CD8-positive, alpha-beta memory T cell (primary cell): ENCODE data around the gene HOXD12. TPM values are rescaled to one million over a fixed set of nuclear protein-coding genes. Genes with fewer than 3 reads are reported as not detected.
A peak's percentile ranks its signal among the peaks of the same experiment; 100 is the strongest.

Source experiments
- CTCF ChIA-PET: fragments of 350-600 bp; sonication (Branson Sonifier 250); formaldehyde crosslinking; loops from one replicate; lab custom pipeline; 2021; ENCODE audit warnings: antibody characterized with exemption; lab: Charles Lee
- POLR2A ChIA-PET: fragments of 350-600 bp; sonication (Branson Sonifier 250); formaldehyde crosslinking; loops from one replicate; lab custom pipeline; 2021; ENCODE audit warnings: antibody characterized with exemption; lab: Charles Lee
- DNase-seq, 5 donors: peaks; one replicate each; pipeline versions ENCODE4 v3.0.0 to v3.0.0-alpha.2; 2020 to 2022; ENCODE audit warnings: mixed read lengths in 1 of 5
- H3K27ac ChIP-seq: one replicate; pipeline ENCODE4 v1.7.0; 2013; ENCODE audit warnings: low read depth, mild to moderate bottlenecking, low read length, moderate library complexity
- H3K27me3 ChIP-seq: 2 replicates; pipeline ENCODE4 v1.7.0; 2013; ENCODE audit warnings: low read length, mild to moderate bottlenecking; ENCODE audit not compliant: insufficient read depth, poor library complexity, severe bottlenecking
- H3K36me3 ChIP-seq: 2 replicates; pipeline ENCODE4 v1.7.0; 2013; ENCODE audit warnings: mild to moderate bottlenecking, low read length, moderate library complexity; ENCODE audit not compliant: insufficient read depth
- H3K4me1 ChIP-seq: 2 replicates; pipeline ENCODE4 v1.7.0; 2013; ENCODE audit warnings: mild to moderate bottlenecking, low read length, moderate library complexity; ENCODE audit not compliant: insufficient read depth
- H3K4me3 ChIP-seq: 2 replicates; pipeline ENCODE4 v1.7.0; 2013; ENCODE audit warnings: mild to moderate bottlenecking, low read length
- H3K9me3 ChIP-seq: 2 replicates; pipeline ENCODE4 v1.7.0; 2013; ENCODE audit warnings: mild to moderate bottlenecking, low read length
- H3K27ac Mint-ChIP-seq, 8 donors: one replicate each; pipeline ENCODE4 v1.8.0; 2020 to 2021; ENCODE audit warnings: mixed read lengths in 8 of 8, mild to moderate bottlenecking in 6 of 8, inconsistent platforms in 3 of 8, moderate library complexity in 3 of 8
- H3K27me3 Mint-ChIP-seq, 2 donors: one replicate each; pipeline ENCODE4 v1.8.0; 2020 to 2021; ENCODE audit warnings: mixed read lengths in 2 of 2, mild to moderate bottlenecking in 1 of 2, moderate library complexity in 1 of 2
- H3K36me3 Mint-ChIP-seq, 3 donors: one replicate each; pipeline ENCODE4 v1.8.0; 2020 to 2021; ENCODE audit warnings: mixed read lengths in 3 of 3, inconsistent platforms in 1 of 3, mild to moderate bottlenecking in 1 of 3
- H3K4me1 Mint-ChIP-seq, 3 donors: one replicate each; pipeline ENCODE4 v1.8.0; 2020 to 2021; ENCODE audit warnings: mixed read lengths in 3 of 3, inconsistent platforms in 1 of 3, mild to moderate bottlenecking in 1 of 3
- H3K4me3 Mint-ChIP-seq, 7 donors: one replicate each; pipeline ENCODE4 v1.8.0; 2020 to 2021; ENCODE audit warnings: mixed read lengths in 7 of 7, mild to moderate bottlenecking in 6 of 7, moderate library complexity in 4 of 7, inconsistent platforms in 2 of 7
- H3K9me3 Mint-ChIP-seq, 5 donors: one replicate each; pipeline ENCODE4 v1.8.0; 2020 to 2022; ENCODE audit warnings: mixed read lengths in 5 of 5, mild to moderate bottlenecking in 3 of 5, moderate library complexity in 2 of 5, inconsistent platforms in 1 of 5
- polyA plus RNA-seq: library from polyadenylated mRNA; unstranded; fragments of 300-500 nt; fragmentation: Illumina TruSeq; gene quantifications from one replicate; pipeline ENCODE4 v1.2.3, GENCODE V29; 2021
- total RNA-seq, 2 experiments: library from RNA; stranded (reverse); gene quantifications; one replicate each; pipeline ENCODE4 v1.2.3, GENCODE V29; 2021

Gene HOXD12
- total and polyA plus RNA-seq, 3 experiments from 2014 or later: not detected

DNA sequence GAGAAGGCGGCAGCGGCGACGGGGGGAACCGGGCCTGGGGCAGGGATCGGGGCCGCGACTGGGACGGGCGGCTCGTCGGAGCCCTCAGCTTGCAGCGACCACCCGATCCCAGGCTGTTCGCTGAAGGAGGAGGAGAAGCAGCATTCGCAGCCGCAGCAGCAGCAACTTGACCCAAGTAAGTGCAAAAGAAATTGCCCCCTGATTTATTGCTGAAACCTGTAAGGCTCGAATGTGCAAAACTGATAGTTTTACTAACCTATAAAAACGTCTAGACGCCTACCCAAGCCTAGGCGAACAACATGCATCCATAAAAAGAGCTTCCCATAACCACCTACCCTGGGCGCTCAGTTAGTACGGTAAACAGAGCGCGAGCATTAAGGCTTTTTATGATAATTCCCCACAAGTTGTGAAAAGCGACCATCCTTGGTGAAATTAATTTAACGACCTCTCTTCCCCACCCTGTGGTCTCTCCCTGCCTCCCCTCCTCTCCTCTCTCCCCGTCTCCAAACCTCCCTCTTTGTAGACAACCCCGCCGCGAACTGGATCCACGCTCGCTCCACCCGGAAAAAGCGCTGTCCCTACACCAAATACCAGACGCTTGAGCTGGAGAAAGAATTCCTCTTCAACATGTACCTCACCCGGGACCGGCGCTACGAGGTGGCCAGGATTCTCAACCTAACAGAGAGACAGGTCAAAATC, 24.0 kb downstream of the HOXD12 start:
- Mint-ChIP-seq H3K4me1 (peaks cover 19 to 33% (median 23%) of the 10 kb centered on the region in 3 donors), H3K9me3 (peaks cover 0 to 18% (median 5%) of the 10 kb centered on the region in 5 donors), H3K4me3 (peak overlapping the region in 5 of 7 donors; percentile 47 to 79 (median 59)), H3K36me3 (peaks cover 0 to 3% (median 0%) of the 10 kb centered on the region in 3 donors), H3K27ac (peak overlapping the region in 3 of 8 donors; percentile 42 to 87 (median 63)), H3K27me3 (peaks cover 84 to 88% of the 10 kb centered on the region in 2 donors)
- H3K4me3 ChIP-seq: no peak overlapping the region
- CTCF ChIA-PET: interaction anchor here (6.0 kb wide), 1 partner anchor 332 kb away, joined by 79 read pairs; no protein-coding TSS in a partner anchor
- peaks cover 91% of the 10 kb centered on the region for H3K27me3 ChIP-seq
- no peak for DNase-seq
- H3K36me3 ChIP-seq: no peaks in the 10 kb centered on the region
- no peaks in the 10 kb centered on the region for H3K9me3 ChIP-seq
- peaks cover 6% of the 10 kb centered on the region for H3K4me1 ChIP-seq
- no peak overlapping the region for H3K27ac ChIP-seq
- POLR2A ChIA-PET: no interaction called here

DNA sequence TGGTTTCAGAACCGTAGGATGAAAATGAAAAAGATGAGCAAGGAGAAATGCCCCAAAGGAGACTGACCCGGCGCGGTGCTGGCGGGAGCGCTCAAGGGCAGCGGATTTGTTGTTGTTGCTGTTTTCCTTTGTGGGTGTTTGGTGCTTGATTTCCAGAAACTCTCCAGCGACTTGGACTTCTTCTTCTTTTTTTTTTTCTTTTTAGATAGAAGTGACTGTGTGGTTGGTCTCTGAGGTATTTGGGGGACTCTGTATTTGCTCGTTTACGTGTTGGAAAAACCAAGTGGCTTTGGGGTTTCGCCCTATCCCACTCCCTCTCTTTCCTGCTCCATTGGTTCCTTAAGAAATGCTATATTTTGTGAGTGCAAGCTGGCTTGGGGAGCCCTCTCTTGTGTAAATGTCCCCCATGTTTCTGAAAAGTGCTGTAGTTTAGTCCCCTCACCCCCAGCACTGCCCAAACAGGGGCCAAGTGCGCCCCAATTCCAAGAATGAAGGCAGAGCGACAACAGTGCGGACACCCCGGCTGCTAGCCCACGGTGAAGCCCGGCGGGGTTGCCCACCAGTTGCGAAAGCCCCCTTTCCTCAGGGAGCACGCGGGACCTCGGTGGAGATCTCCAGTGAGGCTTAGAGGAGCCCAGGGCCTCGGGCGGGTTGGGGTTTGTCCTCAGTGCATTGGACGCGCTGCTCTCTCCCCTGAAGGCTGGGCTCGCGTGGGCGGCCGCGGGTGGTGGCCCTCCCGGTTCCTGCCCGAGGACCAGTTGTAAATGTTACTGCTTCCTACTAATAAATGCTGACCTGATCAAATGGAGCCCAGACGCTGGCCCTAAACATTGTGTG, 24.7 kb downstream of the HOXD12 start:
- H3K4me1 Mint-ChIP-seq: peaks cover 21 to 34% (median 26%) of the 10 kb centered on the region in 3 donors
- ChIA-PET POLR2A (no interaction called here), CTCF (interaction anchor here (1.0 to 6.0 kb wide), 3 partner anchors 331 to 1023 kb away, joined by 3 to 79 read pairs (median 32); no protein-coding TSS in a partner anchor)
- no peaks in the 10 kb centered on the region for H3K36me3 ChIP-seq
- peaks cover 92% of the 10 kb centered on the region for H3K27me3 ChIP-seq
- H3K27me3 Mint-ChIP-seq: peaks cover 84 to 88% of the 10 kb centered on the region in 2 donors
- peaks cover 0 to 21% (median 7%) of the 10 kb centered on the region in 5 donors for H3K9me3 Mint-ChIP-seq
- no peaks in the 10 kb centered on the region for H3K9me3 ChIP-seq
- no peak overlapping the region for H3K27ac ChIP-seq
- H3K4me3 ChIP-seq: no peak overlapping the region
- no peaks in the 10 kb centered on the region for H3K36me3 Mint-ChIP-seq
- peaks cover 13% of the 10 kb centered on the region for H3K4me1 ChIP-seq
- DNase-seq: no peak
- H3K4me3 Mint-ChIP-seq: peak overlapping the region in 5 of 7 donors; percentile 13 to 61 (median 59)
- H3K27ac Mint-ChIP-seq: peak overlapping the region in 3 of 8 donors; percentile 42 to 87 (median 63)

DNA sequence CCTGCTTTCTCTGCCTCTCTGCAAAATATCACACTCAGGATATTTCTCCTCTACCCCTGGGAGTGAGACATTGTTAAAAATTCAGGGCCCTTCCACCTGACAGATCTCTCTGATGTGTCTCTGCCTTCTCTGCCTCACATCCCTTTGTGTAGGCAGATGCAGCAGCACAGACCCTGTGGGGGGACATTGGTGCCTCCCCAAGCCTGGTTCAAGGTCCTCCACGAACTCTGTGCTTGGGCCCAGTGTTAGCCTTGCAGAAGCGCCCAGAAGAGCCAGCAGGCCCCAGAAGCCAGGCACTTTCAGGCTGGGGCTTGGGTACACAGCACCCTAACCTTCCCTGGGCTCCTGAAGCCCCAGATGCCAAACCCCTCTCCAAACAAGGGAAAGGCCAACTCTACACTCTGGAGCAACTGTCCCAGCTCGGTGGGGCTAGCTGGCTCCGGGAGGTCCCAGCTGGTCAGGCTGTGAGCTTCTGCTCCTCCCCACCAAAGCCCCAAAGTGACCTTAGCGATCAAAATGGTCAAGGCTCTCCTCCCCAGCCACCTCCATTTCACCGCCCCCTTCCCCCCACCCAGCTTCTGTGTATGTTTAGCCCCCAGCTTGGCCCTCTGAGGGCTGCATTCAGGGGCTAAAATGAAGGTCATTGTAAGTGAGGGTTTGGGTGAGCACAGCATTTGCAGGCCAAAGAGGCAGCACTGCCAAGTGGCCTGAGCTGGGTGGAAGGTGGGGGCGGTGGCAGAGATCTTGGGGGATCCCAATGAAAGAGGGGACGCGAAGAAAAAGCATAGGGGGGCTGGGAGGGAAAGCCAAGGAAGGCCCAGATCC, 25.6 kb downstream of the HOXD12 start:
- Mint-ChIP-seq H3K9me3 (peaks cover 0 to 18% (median 5%) of the 10 kb centered on the region in 5 donors), H3K4me3 (peak overlapping the region in 3 of 7 donors; percentile 2 to 34 (median 15)), H3K27me3 (peaks cover 77 to 80% of the 10 kb centered on the region in 2 donors), H3K36me3 (no peaks in the 10 kb centered on the region), H3K27ac (peak overlapping the region in 2 of 8 donors; percentile 49 to 87), H3K4me1 (peaks cover 21 to 34% (median 26%) of the 10 kb centered on the region in 3 donors)
- H3K27ac ChIP-seq: no peak overlapping the region
- peaks cover 14% of the 10 kb centered on the region for H3K4me1 ChIP-seq
- H3K27me3 ChIP-seq: peaks cover 85% of the 10 kb centered on the region
- no peak overlapping the region for H3K4me3 ChIP-seq
- no peak for DNase-seq
- no peaks in the 10 kb centered on the region for H3K9me3 ChIP-seq
- POLR2A ChIA-PET: no interaction called here
- no peaks in the 10 kb centered on the region for H3K36me3 ChIP-seq
- CTCF ChIA-PET: interaction anchor here (1.0 to 6.0 kb wide), 4 partner anchors 330 to 1023 kb away, joined by 3 to 79 read pairs (median 20); no protein-coding TSS in a partner anchor

DNA sequence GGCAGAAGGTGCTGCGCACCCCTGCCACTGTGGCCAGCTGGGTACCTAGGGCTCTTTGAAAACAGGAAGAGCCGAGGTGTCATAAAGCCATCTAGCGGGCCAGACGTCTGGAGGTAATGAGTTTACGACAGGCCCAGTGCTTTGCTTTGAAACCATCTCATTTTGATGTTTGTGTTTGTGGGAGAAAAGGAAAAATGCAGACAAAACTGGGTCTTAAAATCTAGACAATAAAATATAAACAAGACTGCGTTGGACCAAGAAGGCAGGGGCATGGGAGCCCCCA, 26.1 kb downstream of the HOXD12 start:
- no peak for DNase-seq
- peaks cover 0 to 18% (median 6%) of the 10 kb centered on the region in 5 donors for H3K9me3 Mint-ChIP-seq
- Histone ChIP-seq H3K36me3 (no peaks in the 10 kb centered on the region), H3K9me3 (no peaks in the 10 kb centered on the region), H3K27me3 (peaks cover 84% of the 10 kb centered on the region), H3K4me1 (peaks cover 14% of the 10 kb centered on the region), H3K4me3 (no peak overlapping the region), H3K27ac (no peak overlapping the region)
- H3K36me3 Mint-ChIP-seq: no peaks in the 10 kb centered on the region
- H3K4me3 Mint-ChIP-seq: peak overlapping the region in 1 of 7 donors; percentile 15
- H3K27me3 Mint-ChIP-seq: peaks cover 74 to 76% of the 10 kb centered on the region in 2 donors
- H3K27ac Mint-ChIP-seq: peak overlapping the region in 1 of 8 donors; percentile 87
- H3K4me1 Mint-ChIP-seq: peaks cover 21 to 36% (median 28%) of the 10 kb centered on the region in 3 donors
- ChIA-PET CTCF (interaction anchor here (1.0 to 6.0 kb wide), 4 partner anchors 330 to 1022 kb away, joined by 3 to 79 read pairs (median 20); no protein-coding TSS in a partner anchor), POLR2A (no interaction called here)

DNA sequence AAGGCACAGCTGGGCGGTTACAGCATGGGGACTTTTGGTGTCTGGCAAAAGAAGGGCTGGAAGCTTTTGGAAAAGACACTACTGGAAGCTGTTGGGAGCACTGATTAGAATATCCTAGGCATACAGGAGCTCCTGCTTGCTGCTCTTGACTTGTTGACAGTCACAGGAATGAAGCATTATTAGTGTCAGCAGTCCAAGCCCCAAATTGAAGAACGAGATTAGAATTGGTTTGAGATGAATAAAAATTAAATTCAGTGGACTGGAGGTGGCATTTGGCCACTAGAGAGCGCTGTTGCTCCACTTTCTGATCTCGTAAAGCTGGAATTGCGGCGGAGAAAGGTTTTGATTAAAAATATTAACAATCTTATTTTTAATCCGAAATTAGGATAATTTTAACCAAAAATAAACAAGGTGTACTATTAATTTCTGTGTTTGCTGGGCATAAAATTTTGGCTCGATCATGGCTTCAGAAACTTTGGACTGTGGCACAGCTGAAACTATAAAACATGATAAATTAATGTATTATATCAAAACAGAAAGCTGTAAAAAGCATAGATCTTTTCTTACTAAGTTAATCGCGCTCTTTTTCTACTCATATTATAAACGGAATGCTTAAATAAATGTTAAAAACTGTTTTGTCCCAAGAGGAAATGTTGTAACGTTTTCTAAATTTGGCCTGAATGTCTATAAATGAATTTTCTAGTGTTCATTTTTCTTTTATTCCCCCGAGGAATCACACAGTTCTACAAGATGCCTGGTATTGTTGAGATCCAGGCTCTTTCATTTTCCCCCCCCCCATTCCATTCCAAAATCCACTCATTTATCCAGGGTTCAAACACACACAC, 27.6 kb downstream of the HOXD12 start:
- POLR2A ChIA-PET: interaction anchor here (0.6 to 1.2 kb wide), 2 partner anchors 82 to 328 kb away, joined by 3 to 4 read pairs; no protein-coding TSS in a partner anchor

DNA sequence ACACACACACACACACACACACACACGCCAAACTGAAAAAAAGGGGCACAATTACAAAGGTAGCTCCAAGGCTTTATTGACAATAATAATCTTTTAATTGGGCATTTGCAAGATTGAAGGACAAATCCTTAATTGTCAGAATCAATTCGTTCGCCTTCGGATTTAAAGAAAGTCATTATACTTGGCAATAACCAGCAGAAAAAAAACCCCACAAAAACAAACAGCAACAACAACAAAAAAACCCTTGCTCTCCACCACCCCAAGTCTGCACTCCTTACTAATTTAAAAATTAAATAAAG, 28.1 kb downstream of the HOXD12 start:
- H3K4me3 Mint-ChIP-seq: peak overlapping the region in 2 of 7 donors; percentile 63 to 81

More for the DNA sequence above, 27.6 kb downstream of the HOXD12 start:
- H3K4me1 Mint-ChIP-seq: peaks cover 31 to 49% (median 40%) of the 10 kb centered on the region in 3 donors
- H3K4me1 ChIP-seq: peaks cover 16% of the 10 kb centered on the region
- peaks cover 76 to 79% of the 10 kb centered on the region in 2 donors for H3K27me3 Mint-ChIP-seq
- DNase-seq: peak; percentile 49 to 72 (median 62)
- H3K4me3 Mint-ChIP-seq: peak overlapping the region in 1 of 7 donors; percentile 53
- no peaks in the 10 kb centered on the region for H3K36me3 ChIP-seq
- H3K27ac Mint-ChIP-seq: peak overlapping the region in 2 of 8 donors; percentile 46 to 87
- H3K4me3 ChIP-seq: no peak overlapping the region
- no peaks in the 10 kb centered on the region for H3K9me3 ChIP-seq
- H3K36me3 Mint-ChIP-seq: no peaks in the 10 kb centered on the region
- H3K27ac ChIP-seq: no peak overlapping the region
- H3K9me3 Mint-ChIP-seq: peaks cover 4 to 25% (median 13%) of the 10 kb centered on the region in 5 donors
- CTCF ChIA-PET: interaction anchor here (0.6 to 6.0 kb wide), 32 partner anchors 13 to 1207 kb away, joined by 3 to 79 read pairs (median 4); no protein-coding TSS in a partner anchor
- peaks cover 83% of the 10 kb centered on the region for H3K27me3 ChIP-seq

More for the DNA sequence above, 28.1 kb downstream of the HOXD12 start:
- ChIA-PET CTCF (interaction anchor here (0.7 to 6.0 kb wide), 24 partner anchors 12 to 1206 kb away, joined by 3 to 79 read pairs (median 6); no protein-coding TSS in a partner anchor), POLR2A (interaction anchor here (0.6 kb wide), 2 partner anchors 83 to 544 kb away, joined by 3 read pairs; no protein-coding TSS in a partner anchor)
- Histone ChIP-seq H3K36me3 (no peaks in the 10 kb centered on the region), H3K9me3 (no peaks in the 10 kb centered on the region), H3K4me1 (peaks cover 20% of the 10 kb centered on the region), H3K27me3 (peaks cover 83% of the 10 kb centered on the region), H3K4me3 (no peak overlapping the region), H3K27ac (no peak overlapping the region)
- Mint-ChIP-seq H3K27ac (peak overlapping the region in 1 of 8 donors; percentile 85), H3K9me3 (peaks cover 5 to 29% (median 17%) of the 10 kb centered on the region in 5 donors), H3K4me1 (peaks cover 34 to 55% (median 41%) of the 10 kb centered on the region in 3 donors), H3K36me3 (no peaks in the 10 kb centered on the region), H3K27me3 (peaks cover 79 to 81% of the 10 kb centered on the region in 2 donors)
- no peak for DNase-seq
